HCT116 (cell line): ENCODE data around the gene CDH22. TPM values are rescaled to one million over a fixed set of nuclear protein-coding genes. Genes with fewer than 3 reads are reported as not detected.

Source experiments
- ATAC-seq: fragments of 200-7000 bp; cut with Tn5 transposase; 2 replicates; pipeline ENCODE4 v1.9.1; 2020; ENCODE audit warnings: mild to moderate bottlenecking, moderate library complexity
- BruUV-seq: library from RNA; stranded (reverse); fragments of 400-500 nt; replicated peaks from 2 replicates; lab custom pipeline; 2021; lab: Mats Ljungman, UMichigan
- CTCF ChIA-PET: fragments of 300-600 bp; sonication (Branson Sonifier 250); formaldehyde crosslinking; loops from one replicate; lab custom pipeline; 2021; ENCODE audit warnings: antibody characterized with exemption; lab: Charles Lee
- POLR2A ChIA-PET: fragments of 300-600, 350-600 bp; sonication (Branson Sonifier 250); formaldehyde crosslinking; loops from one replicate; lab custom pipeline; 2021; ENCODE audit warnings: antibody characterized with exemption; lab: Charles Lee
- RAD21 ChIA-PET, 2 experiments: fragments of 300-600 bp; sonication (Branson Sonifier 250); formaldehyde crosslinking; loops; one replicate each; lab custom pipeline; 2023; ENCODE audit warnings: low total read pairs in 2 of 2; ENCODE audit not compliant: uncharacterized antibody in 2 of 2, unreplicated experiment in 2 of 2, low non-redundant PET in 1 of 2; lab: Charles Lee
- DNase-seq: peaks from one replicate; pipeline ENCODE4 v3.0.0-alpha.2; 2010; ENCODE audit warnings: low read depth, low spot score
- H2AFZ ChIP-seq: fragments of 200-600 bp; shearing (Covaris generic), sonication (generic); 2 replicates; pipeline ENCODE4 v1.6.1; 2017; ENCODE audit warnings: low read depth, mixed run types, mixed read lengths, antibody characterized with exemption, low read length; ENCODE audit not compliant: poor library complexity, severe bottlenecking
- H3K27ac ChIP-seq: 2 replicates; pipeline ENCODE4 v1.5.1; 2012; ENCODE audit warnings: low read depth, low read length
- H3K27me3 ChIP-seq: fragments of 200-600 bp; sonication (generic); 2 replicates; pipeline ENCODE4 v1.6.1; 2016; ENCODE audit warnings: mixed run types, low read length, mixed read lengths; ENCODE audit not compliant: insufficient read depth
- H3K36me3 ChIP-seq, 2 experiments: fragments of 200-500 bp in 1 of 2; fragments of 200-600 bp in 1 of 2; sonication (Bioruptor generic) in 1 of 2; sonication (generic) in 1 of 2; 2 replicates each; pipeline versions ENCODE4 v1.5.1 to v1.6.1; 2014 to 2016; ENCODE audit warnings: low read length in 2 of 2, inconsistent platforms in 1 of 2, mixed read lengths in 1 of 2, mixed run types in 1 of 2; ENCODE audit not compliant: insufficient read depth in 2 of 2, control insufficient read depth in 1 of 2
- H3K4me1 ChIP-seq, 2 experiments: fragments of 200-600 bp in 1 of 2; sonication (generic) in 1 of 2; 2 replicates each; pipeline versions ENCODE4 v1.5.1 to v1.6.1; 2012 to 2017; ENCODE audit warnings: low read length in 2 of 2, inconsistent platforms in 1 of 2, mild to moderate bottlenecking in 1 of 2, mixed read lengths in 1 of 2, mixed run types in 1 of 2, moderate library complexity in 1 of 2; ENCODE audit not compliant: insufficient read depth in 2 of 2, control insufficient read depth in 1 of 2
- H3K4me2 ChIP-seq: fragments of 200-600 bp; sonication (generic); 2 replicates; pipeline ENCODE4 v1.6.1; 2017; ENCODE audit warnings: mixed run types, low read length, mixed read lengths
- H3K4me3 ChIP-seq, 2 experiments: fragments of 200-600 bp in 1 of 2; sonication (generic) in 1 of 2; replicated peaks in 1 of 2; 2 replicates each; pipeline ENCODE4 v1.5.1; 2011 to 2016; ENCODE audit warnings: low read length in 2 of 2, control low read depth in 1 of 2, low read depth in 1 of 2, mild to moderate bottlenecking in 1 of 2, mixed read lengths in 1 of 2, mixed run types in 1 of 2
- H3K79me2 ChIP-seq: fragments of 200-600 bp; sonication (generic); 2 replicates; pipeline ENCODE4 v1.6.1; 2017; ENCODE audit warnings: mild to moderate bottlenecking, mixed run types, low read length, moderate library complexity, mixed read lengths; ENCODE audit not compliant: insufficient read depth
- H3K9ac ChIP-seq: fragments of 200-600 bp; sonication (generic); 2 replicates; pipeline ENCODE4 v1.6.1; 2016; ENCODE audit warnings: low read length, mixed read lengths
- H3K9me2 ChIP-seq: fragments of 200-600 bp; sonication (generic), shearing (Covaris generic); 2 replicates; pipeline ENCODE4 v1.6.1; 2017; ENCODE audit warnings: mixed run types, mild to moderate bottlenecking, moderate library complexity; ENCODE audit not compliant: insufficient read depth
- H3K9me3 ChIP-seq, 2 experiments: fragments of 200-500 bp in 1 of 2; fragments of 200-600 bp in 1 of 2; sonication (Bioruptor generic) in 1 of 2; sonication (generic) in 1 of 2; 2 replicates each; pipeline ENCODE4 v1.6.1; 2014 to 2017; ENCODE audit warnings: low read length in 2 of 2, mixed read lengths in 2 of 2, inconsistent platforms in 1 of 2, low read depth in 1 of 2, mild to moderate bottlenecking in 1 of 2, mixed run types in 1 of 2, moderate library complexity in 1 of 2; ENCODE audit not compliant: control insufficient read depth in 1 of 2, insufficient read depth in 1 of 2
- H4K20me1 ChIP-seq: fragments of 200-600 bp; sonication (generic), shearing (Covaris generic); 2 replicates; pipeline ENCODE4 v1.6.1; 2017; ENCODE audit warnings: mixed run types, mild to moderate bottlenecking, moderate library complexity; ENCODE audit not compliant: insufficient read depth
- ATF3 ChIP-seq: IDR thresholded peaks from 2 replicates; pipeline ENCODE4 v1.6.1; 2012
- CBX3 ChIP-seq: IDR thresholded peaks from 2 replicates; pipeline ENCODE4 v1.6.1; 2012; ENCODE audit warnings: low read depth
- CEBPB ChIP-seq: IDR thresholded peaks from 2 replicates; pipeline ENCODE4 v1.6.1; 2012; ENCODE audit warnings: low read depth
- CTCF ChIP-seq, 3 experiments: fragments of 200-600 bp in 1 of 3; sonication (generic) in 1 of 3; IDR thresholded peaks in 2 of 3; conservative IDR thresholded peaks in 1 of 3; 2 replicates each; pipeline ENCODE4 v1.5.1; 2012 to 2017; ENCODE audit warnings: low read depth in 2 of 3, low read length in 2 of 3, antibody characterized with exemption in 1 of 3, borderline replicate concordance in 1 of 3, control low read depth in 1 of 3, mild to moderate bottlenecking in 1 of 3, mixed read lengths in 1 of 3, mixed run types in 1 of 3, moderate library complexity in 1 of 3; ENCODE audit not compliant: insufficient read depth in 1 of 3
- EGR1 ChIP-seq: IDR thresholded peaks from 2 replicates; pipeline ENCODE4 v1.6.1; 2012; ENCODE audit warnings: low read depth
- ELF1 ChIP-seq: IDR thresholded peaks from 2 replicates; pipeline ENCODE4 v1.6.1; 2012; ENCODE audit warnings: low read depth, borderline replicate concordance
- EZH2 ChIP-seq: fragments of 200-600 bp; sonication (generic); IDR thresholded peaks from 2 replicates; pipeline ENCODE4 v1.6.1; 2017; ENCODE audit warnings: antibody characterized with exemption, mixed run types
- EZH2phosphoT487 ChIP-seq: fragments of 200-600 bp; IDR thresholded peaks from 2 replicates; pipeline ENCODE4 v1.6.1; 2018; ENCODE audit warnings: antibody characterized with exemption, borderline replicate concordance
- POLR2A ChIP-seq: IDR thresholded peaks from 2 replicates; pipeline ENCODE4 v1.7.0; 2011; ENCODE audit warnings: borderline replicate concordance; ENCODE audit not compliant: insufficient read depth, insufficient read length; ENCODE audit errors: extremely low read depth
- POLR2AphosphoS5 ChIP-seq: IDR thresholded peaks from 2 replicates; pipeline ENCODE4 v1.6.1; 2011; ENCODE audit warnings: mild to moderate bottlenecking, low read depth, low read length, moderate library complexity
- RAD21 ChIP-seq: IDR thresholded peaks from 2 replicates; pipeline ENCODE4 v1.6.1; 2012; ENCODE audit warnings: low read depth, mild to moderate bottlenecking
- REST ChIP-seq: IDR thresholded peaks from 2 replicates; pipeline ENCODE4 v1.6.1; 2012; ENCODE audit warnings: low read depth
- SIN3A ChIP-seq: IDR thresholded peaks from 2 replicates; pipeline ENCODE4 v1.6.1; 2012; ENCODE audit warnings: low read depth
- SP1 ChIP-seq: IDR thresholded peaks from 2 replicates; pipeline ENCODE4 v1.6.1; 2012; ENCODE audit warnings: low read depth
- SRF ChIP-seq: IDR thresholded peaks from 2 replicates; pipeline ENCODE4 v1.6.1; 2012; ENCODE audit warnings: low read depth
- YY1 ChIP-seq: IDR thresholded peaks from 2 replicates; pipeline ENCODE4 v1.6.1; 2011; ENCODE audit warnings: low read length, low read depth, moderate library complexity, mild to moderate bottlenecking; ENCODE audit not compliant: insufficient replicate concordance; ENCODE audit errors: extremely low read depth
- ZFX ChIP-seq: fragments of 450-650 bp; IDR thresholded peaks from 2 replicates; pipeline ENCODE4 v1.6.1; 2017
- ZNF274 ChIP-seq: fragments of 200-500 bp; sonication (Bioruptor generic); IDR thresholded peaks from 2 replicates; pipeline ENCODE4 v1.6.1; 2014; ENCODE audit warnings: mild to moderate bottlenecking, low read depth, low read length, inconsistent platforms
- intact Hi-C: fragments of 100-400 bp; cut with micrococcal nuclease; formaldehyde crosslinking; loops from 2 replicates; pipeline ENCODE4 v1.10.0; 2022
- total RNA-seq: library from RNA; stranded (reverse); gene quantifications from one replicate; pipeline ENCODE4 v1.2.1, GENCODE V29; 2021; ENCODE audit not compliant: unreplicated experiment
- TF ChIP-seq, protein P1 (sequence below): IDR thresholded peaks from 2 replicates; pipeline ENCODE4 v1.6.1; 2012
- TF ChIP-seq, protein P2 (sequence below): IDR thresholded peaks from 2 replicates; pipeline ENCODE4 v1.6.1; 2011; ENCODE audit warnings: mild to moderate bottlenecking, low read length, moderate library complexity; ENCODE audit not compliant: insufficient replicate concordance; ENCODE audit errors: extremely low read depth

The CDH22 gene
- total RNA-seq, 1 experiment from 2014 or later = 1.8 TPM

GRCh38 chr20:46211331-46211722 lies 97.0 kb downstream of the CDH22 start:
- Histone ChIP-seq H3K4me3 (no peak overlapping the region), H3K9ac (no peak overlapping the region), H3K27ac (no peak overlapping the region), H3K9me2 (no peaks in the 10 kb centered on the region), H3K4me2 (no peak overlapping the region), H3K79me2 (no peaks in the 10 kb centered on the region), H2AFZ (no peak overlapping the region), H3K27me3 (no peaks in the 10 kb centered on the region), H4K20me1 (no peaks in the 10 kb centered on the region), H3K9me3 (no peaks in the 10 kb centered on the region), H3K4me1 (peaks cover 43 to 47% of the 10 kb centered on the region in 2 experiments), H3K36me3 (no peaks in the 10 kb centered on the region)
- no peak for TF ChIP-seq SRF
- TF ChIP-seq EGR1 = no peak
- no peak for TF ChIP-seq POLR2AphosphoS5
- TF ChIP-seq REST = no peak
- no peak for TF ChIP-seq ATF3
- TF ChIP-seq ZFX = no peak
- TF ChIP-seq EZH2phosphoT487 = no peak
- TF ChIP-seq POLR2A = no peak
- no peak for TF ChIP-seq EZH2
- TF ChIP-seq ELF1 = no peak
- TF ChIP-seq CTCF (IDR thresholded peaks at IDR 0.05 in 2 of 3, conservative IDR thresholded peaks at IDR 0.05 in 1 of 3; ENCODE audit: borderline replicate concordance in 1 of 3, insufficient read depth in 1 of 3, low read depth in 2 of 3, low read length in 2 of 3) = no peak
- TF ChIP-seq CBX3 = no peak
- no peak for TF ChIP-seq CEBPB
- TF ChIP-seq SP1 = no peak
- no peak for TF ChIP-seq RAD21
- no peak for TF ChIP-seq ZNF274
- TF ChIP-seq SIN3A = no peak
- TF ChIP-seq, protein P1, sequence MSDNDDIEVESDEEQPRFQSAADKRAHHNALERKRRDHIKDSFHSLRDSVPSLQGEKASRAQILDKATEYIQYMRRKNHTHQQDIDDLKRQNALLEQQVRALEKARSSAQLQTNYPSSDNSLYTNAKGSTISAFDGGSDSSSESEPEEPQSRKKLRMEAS = no peak
- no peak for TF ChIP-seq YY1
- TF ChIP-seq, protein P2, sequence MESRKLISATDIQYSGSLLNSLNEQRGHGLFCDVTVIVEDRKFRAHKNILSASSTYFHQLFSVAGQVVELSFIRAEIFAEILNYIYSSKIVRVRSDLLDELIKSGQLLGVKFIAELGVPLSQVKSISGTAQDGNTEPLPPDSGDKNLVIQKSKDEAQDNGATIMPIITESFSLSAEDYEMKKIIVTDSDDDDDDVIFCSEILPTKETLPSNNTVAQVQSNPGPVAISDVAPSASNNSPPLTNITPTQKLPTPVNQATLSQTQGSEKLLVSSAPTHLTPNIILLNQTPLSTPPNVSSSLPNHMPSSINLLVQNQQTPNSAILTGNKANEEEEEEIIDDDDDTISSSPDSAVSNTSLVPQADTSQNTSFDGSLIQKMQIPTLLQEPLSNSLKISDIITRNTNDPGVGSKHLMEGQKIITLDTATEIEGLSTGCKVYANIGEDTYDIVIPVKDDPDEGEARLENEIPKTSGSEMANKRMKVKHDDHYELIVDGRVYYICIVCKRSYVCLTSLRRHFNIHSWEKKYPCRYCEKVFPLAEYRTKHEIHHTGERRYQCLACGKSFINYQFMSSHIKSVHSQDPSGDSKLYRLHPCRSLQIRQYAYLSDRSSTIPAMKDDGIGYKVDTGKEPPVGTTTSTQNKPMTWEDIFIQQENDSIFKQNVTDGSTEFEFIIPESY = no peak
- ChIA-PET RAD21 (no interaction called here), CTCF (no interaction called here), POLR2A (no interaction called here)
- DNase-seq (no peak), ATAC-seq (no peak)
- intact Hi-C loops = no loop called here
- BruUV-seq = no TSS peak
